Stomach (tissue), 4 donors: ENCODE results near the gene NDUFA9.

Experiments
- CTCF ChIP-seq, 7 experiments: fragments of 450-650 bp in 4 of 7; fragments of 200-600 bp in 3 of 7; sonication (generic) in 3 of 7; IDR thresholded peaks; one replicate each; pipeline ENCODE4 v1.5.1; 2016 to 2019; ENCODE audit warnings: antibody characterized with exemption in 7 of 7, control low read depth in 2 of 7, mild to moderate bottlenecking in 1 of 7
- POLR2A ChIP-seq, 4 donors: fragments of 450-650 bp; IDR thresholded peaks; one replicate each; pipeline ENCODE4 v1.6.1; 2016; ENCODE audit warnings: antibody characterized with exemption in 4 of 4, control low read depth in 2 of 4, mild to moderate bottlenecking in 1 of 4, moderate library complexity in 1 of 4

GRCh38 chr12:4653691-4654090 is 4.8 kb downstream of the NDUFA9 start:
- no peak for TF ChIP-seq CTCF (IDR thresholded peaks at IDR 0.05)
- TF ChIP-seq POLR2A (IDR thresholded peaks at IDR 0.05) = no peak
